Measurements from ENCODE around the gene GRSF1.

The GRSF1 gene

GRCh38 chr4:70874268-70875156 is 34.8 kb upstream of the GRSF1 start:
- Histone ChIP-seq H3K9ac (ENCODE audit: low read length) (no peak overlapping the region), H4K8ac (ENCODE audit: low read length) (no peak overlapping the region), H3K27me3 (ENCODE audit: control insufficient read depth in 1 of 2, insufficient read depth in 1 of 2, low read length in 2 of 2) (no peaks in the 10 kb centered on the region), H3K4me3 (ENCODE audit: insufficient read depth in 1 of 2, low read depth in 1 of 2, low read length in 2 of 2) (no peak overlapping the region), H3K9me3 (ENCODE audit: control insufficient read depth, low read length) (no peaks in the 10 kb centered on the region), H4K91ac (ENCODE audit: low read length) (no peak overlapping the region), H3K79me1 (replicated peaks; ENCODE audit: low read length, poor library complexity, severe bottlenecking) (no peaks in the 10 kb centered on the region), H2BK15ac (ENCODE audit: low read depth, poor library complexity, severe bottlenecking) (no peak overlapping the region), H3K4me2 (ENCODE audit: low read length, poor library complexity, severe bottlenecking) (no peak overlapping the region), H3K27ac (ENCODE audit: low read length, poor library complexity, severe bottlenecking) (no peak overlapping the region), H3K36me3 (ENCODE audit: control insufficient read depth in 1 of 2, insufficient read depth in 2 of 2, low read depth in 1 of 2, low read length in 2 of 2) (no peaks in the 10 kb centered on the region), H2BK12ac (ENCODE audit: low read length in 2 of 2) (no peak overlapping the region), H3K23ac (ENCODE audit: low read length in 2 of 2) (no peak overlapping the region), H3K14ac (ENCODE audit: low read length in 2 of 2) (no peak overlapping the region), H3K4me1 (ENCODE audit: control insufficient read depth, insufficient read depth, low read depth, low read length) (no peaks in the 10 kb centered on the region), H3K18ac (ENCODE audit: low read depth in 1 of 2, low read length in 2 of 2) (no peak overlapping the region), H2AK5ac (ENCODE audit: low read length, severe bottlenecking) (no peak overlapping the region), H2AFZ (ENCODE audit: low read depth, low read length) (no peak overlapping the region), H2BK120ac (ENCODE audit: low read depth, low read length) (no peak overlapping the region), H3K4ac (ENCODE audit: low read depth in 1 of 2, low read length in 2 of 2) (no peak overlapping the region), H2BK5ac (ENCODE audit: low read depth, low read length, poor library complexity, severe bottlenecking) (no peak overlapping the region)
- 95% methylated on average over 18 of the region's 19 CpGs for whole genome bisulfite sequencing
- DNase-seq = no peak

DNA sequence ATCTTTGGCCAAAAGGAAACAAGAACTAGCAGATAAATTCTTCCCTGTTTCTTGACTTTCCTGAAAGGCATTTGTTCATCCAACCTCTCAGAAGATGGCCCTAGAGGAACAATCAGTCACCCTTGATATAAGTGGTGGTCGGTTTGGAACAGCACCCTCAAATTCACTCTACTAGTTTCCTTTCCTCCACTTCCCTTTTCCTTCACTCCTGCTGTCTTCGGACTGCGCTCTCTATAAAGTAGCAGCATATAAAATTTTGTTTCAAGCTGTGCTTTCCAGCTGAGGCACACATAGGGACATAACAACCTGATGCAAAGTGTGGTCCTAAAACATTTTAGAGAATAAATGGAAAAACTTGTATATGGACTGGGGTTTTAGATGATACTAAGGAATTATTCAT is 33.5 kb upstream of the GRSF1 start:
- Histone ChIP-seq H3K4me1 (ENCODE audit: control insufficient read depth, insufficient read depth, low read depth, low read length) (no peaks in the 10 kb centered on the region), H3K4ac (ENCODE audit: low read depth in 1 of 2, low read length in 2 of 2) (no peak overlapping the region), H4K8ac (ENCODE audit: low read length) (no peak overlapping the region), H3K4me3 (ENCODE audit: insufficient read depth in 1 of 2, low read depth in 1 of 2, low read length in 2 of 2) (no peak overlapping the region), H3K9ac (ENCODE audit: low read length) (no peak overlapping the region), H3K18ac (ENCODE audit: low read depth in 1 of 2, low read length in 2 of 2) (no peak overlapping the region), H3K27me3 (ENCODE audit: control insufficient read depth in 1 of 2, insufficient read depth in 1 of 2, low read length in 2 of 2) (no peaks in the 10 kb centered on the region), H2BK15ac (ENCODE audit: low read depth, poor library complexity, severe bottlenecking) (no peak overlapping the region), H3K14ac (ENCODE audit: low read length in 2 of 2) (no peak overlapping the region), H3K23ac (ENCODE audit: low read length in 2 of 2) (no peak overlapping the region), H4K91ac (ENCODE audit: low read length) (no peak overlapping the region), H3K9me3 (ENCODE audit: control insufficient read depth, low read length) (no peaks in the 10 kb centered on the region), H2AFZ (ENCODE audit: low read depth, low read length) (no peak overlapping the region), H2AK5ac (ENCODE audit: low read length, severe bottlenecking) (no peak overlapping the region), H2BK5ac (ENCODE audit: low read depth, low read length, poor library complexity, severe bottlenecking) (no peak overlapping the region), H3K79me1 (replicated peaks; ENCODE audit: low read length, poor library complexity, severe bottlenecking) (no peaks in the 10 kb centered on the region), H3K36me3 (ENCODE audit: control insufficient read depth in 1 of 2, insufficient read depth in 2 of 2, low read depth in 1 of 2, low read length in 2 of 2) (no peaks in the 10 kb centered on the region), H2BK120ac (ENCODE audit: low read depth, low read length) (no peak overlapping the region), H2BK12ac (ENCODE audit: low read length in 2 of 2) (no peak overlapping the region), H3K4me2 (ENCODE audit: low read length, poor library complexity, severe bottlenecking) (no peak overlapping the region), H3K27ac (ENCODE audit: low read length, poor library complexity, severe bottlenecking) (no peak overlapping the region)
- DNase-seq = no peak
- WGBS = 91% methylated on average over 3 of the region's 3 CpGs

GRCh38 chr4:70868778-70869177 is 29.1 kb upstream of the GRSF1 start:
- no peak overlapping the region for H3K14ac ChIP-seq (ENCODE audit: low read length in 2 of 2)
- no peak overlapping the region for H3K23ac ChIP-seq (ENCODE audit: low read length in 2 of 2)
- H2BK15ac ChIP-seq (ENCODE audit: low read depth, poor library complexity, severe bottlenecking) = no peak overlapping the region

GRCh38 chr4:70863099-70863790 is 23.6 kb upstream of the GRSF1 start:
- WGBS = 75% methylated on average over 4 of the region's 6 CpGs

More at GRCh38 chr4:70868778-70869177, 29.1 kb upstream of the GRSF1 start:
- H3K4ac ChIP-seq (ENCODE audit: low read depth in 1 of 2, low read length in 2 of 2) = no peak overlapping the region
- no peaks in the 10 kb centered on the region for H3K27me3 ChIP-seq (ENCODE audit: control insufficient read depth in 1 of 2, insufficient read depth in 1 of 2, low read length in 2 of 2)
- no peak overlapping the region for H3K9ac ChIP-seq (ENCODE audit: low read length)
- no peak overlapping the region for H2BK12ac ChIP-seq (ENCODE audit: low read length in 2 of 2)
- no peak overlapping the region for H2AK5ac ChIP-seq (ENCODE audit: low read length, severe bottlenecking)
- no peaks in the 10 kb centered on the region for H3K9me3 ChIP-seq (ENCODE audit: control insufficient read depth, low read length)
- no peak overlapping the region for H4K91ac ChIP-seq (ENCODE audit: low read length)
- H3K27ac ChIP-seq (ENCODE audit: low read length, poor library complexity, severe bottlenecking) = no peak overlapping the region
- no peak overlapping the region for H2BK5ac ChIP-seq (ENCODE audit: low read depth, low read length, poor library complexity, severe bottlenecking)
- no peak overlapping the region for H4K8ac ChIP-seq (ENCODE audit: low read length)
- no peaks in the 10 kb centered on the region for H3K79me1 ChIP-seq (replicated peaks; ENCODE audit: low read length, poor library complexity, severe bottlenecking)
- H3K4me3 ChIP-seq (ENCODE audit: insufficient read depth in 1 of 2, low read depth in 1 of 2, low read length in 2 of 2) = no peak overlapping the region
- H2AFZ ChIP-seq (ENCODE audit: low read depth, low read length) = no peak overlapping the region
- H2BK120ac ChIP-seq (ENCODE audit: low read depth, low read length) = no peak overlapping the region
- no peaks in the 10 kb centered on the region for H3K36me3 ChIP-seq (ENCODE audit: control insufficient read depth in 1 of 2, insufficient read depth in 2 of 2, low read depth in 1 of 2, low read length in 2 of 2)
- H3K18ac ChIP-seq (ENCODE audit: low read depth in 1 of 2, low read length in 2 of 2) = no peak overlapping the region
- H3K4me1 ChIP-seq (ENCODE audit: control insufficient read depth, insufficient read depth, low read depth, low read length) = no peaks in the 10 kb centered on the region
- DNase-seq = no peak
- no peak overlapping the region for H3K4me2 ChIP-seq (ENCODE audit: low read length, poor library complexity, severe bottlenecking)

More at GRCh38 chr4:70863099-70863790, 23.6 kb upstream of the GRSF1 start:
- no peak overlapping the region for H3K18ac ChIP-seq (ENCODE audit: low read depth in 1 of 2, low read length in 2 of 2)
- H2BK120ac ChIP-seq (ENCODE audit: low read depth, low read length) = no peak overlapping the region
- no peak overlapping the region for H2BK15ac ChIP-seq (ENCODE audit: low read depth, poor library complexity, severe bottlenecking)
- H3K4me1 ChIP-seq (ENCODE audit: control insufficient read depth, insufficient read depth, low read depth, low read length) = no peaks in the 10 kb centered on the region
- H3K79me1 ChIP-seq (replicated peaks; ENCODE audit: low read length, poor library complexity, severe bottlenecking) = no peaks in the 10 kb centered on the region
- H2BK12ac ChIP-seq (ENCODE audit: low read length in 2 of 2) = no peak overlapping the region
- DNase-seq = peak; percentile 5
- no peak overlapping the region for H3K23ac ChIP-seq (ENCODE audit: low read length in 2 of 2)
- no peak overlapping the region for H2AK5ac ChIP-seq (ENCODE audit: low read length, severe bottlenecking)
- no peak overlapping the region for H4K8ac ChIP-seq (ENCODE audit: low read length)
- no peak overlapping the region for H3K14ac ChIP-seq (ENCODE audit: low read length in 2 of 2)
- H4K91ac ChIP-seq (ENCODE audit: low read length) = no peak overlapping the region
- H3K36me3 ChIP-seq (ENCODE audit: control insufficient read depth in 1 of 2, insufficient read depth in 2 of 2, low read depth in 1 of 2, low read length in 2 of 2) = no peaks in the 10 kb centered on the region
- H3K4me3 ChIP-seq (ENCODE audit: insufficient read depth in 1 of 2, low read depth in 1 of 2, low read length in 2 of 2) = no peak overlapping the region
- no peak overlapping the region for H2AFZ ChIP-seq (ENCODE audit: low read depth, low read length)
- H3K9me3 ChIP-seq (ENCODE audit: control insufficient read depth, low read length) = no peaks in the 10 kb centered on the region
- no peak overlapping the region for H2BK5ac ChIP-seq (ENCODE audit: low read depth, low read length, poor library complexity, severe bottlenecking)
- no peak overlapping the region for H3K27ac ChIP-seq (ENCODE audit: low read length, poor library complexity, severe bottlenecking)
- no peak overlapping the region for H3K4me2 ChIP-seq (ENCODE audit: low read length, poor library complexity, severe bottlenecking)
- H3K9ac ChIP-seq (ENCODE audit: low read length) = no peak overlapping the region
- H3K27me3 ChIP-seq (ENCODE audit: control insufficient read depth in 1 of 2, insufficient read depth in 1 of 2, low read length in 2 of 2) = no peaks in the 10 kb centered on the region
- no peak overlapping the region for H3K4ac ChIP-seq (ENCODE audit: low read depth in 1 of 2, low read length in 2 of 2)

Data from mesenchymal stem cell (in vitro differentiated cells and primary cell).